Panc1 (cell line): Measurements from ENCODE around the gene ARMC8. TPM values are rescaled to one million over a fixed set of nuclear protein-coding genes. Genes with fewer than 3 reads are reported as not detected.

Experiments
- ATAC-seq: fragments of 200-7000 bp; cut with Tn5 transposase; 2 replicates; pipeline ENCODE4 v1.9.1; 2020; ENCODE audit warnings: mild to moderate bottlenecking, moderate library complexity
- BruUV-seq: library from RNA; stranded (reverse); fragments of 400-500 nt; replicated peaks from 2 replicates; lab custom pipeline; 2021; lab: Mats Ljungman, UMichigan
- CTCF ChIA-PET: fragments of 300-600 bp; sonication (Branson Sonifier 250); formaldehyde crosslinking; loops from one replicate; lab custom pipeline; 2022; ENCODE audit warnings: antibody characterized with exemption; lab: Charles Lee
- POLR2A ChIA-PET: fragments of 300-600 bp; sonication (Branson Sonifier 250); formaldehyde crosslinking; loops from one replicate; lab custom pipeline; 2022; ENCODE audit warnings: antibody characterized with exemption; lab: Charles Lee
- DNase-seq: peaks from one replicate; pipeline ENCODE4 v3.0.0-alpha.2; 2010; ENCODE audit warnings: low read depth, low spot score
- H3K27ac ChIP-seq: 2 replicates; pipeline ENCODE4 v1.5.1; 2011; ENCODE audit warnings: mild to moderate bottlenecking, low read length, inconsistent platforms
- H3K27me3 ChIP-seq: fragments of 200-500 bp; sonication (Bioruptor generic); 2 replicates; pipeline ENCODE4 v1.6.0; 2014; ENCODE audit warnings: low read length, inconsistent platforms; ENCODE audit not compliant: control insufficient read depth, insufficient read depth
- H3K36me3 ChIP-seq: fragments of 200-500 bp; sonication (Bioruptor generic); 2 replicates; pipeline ENCODE4 v1.5.1; 2014; ENCODE audit warnings: inconsistent platforms, mild to moderate bottlenecking, low read length, moderate library complexity; ENCODE audit not compliant: control insufficient read depth, insufficient read depth
- H3K4me1 ChIP-seq: 2 replicates; pipeline ENCODE4 v1.5.1; 2011; ENCODE audit warnings: inconsistent platforms, mild to moderate bottlenecking, low read length, moderate library complexity; ENCODE audit not compliant: control insufficient read depth, insufficient read depth
- H3K4me3 ChIP-seq, 2 experiments: 2 replicates each; pipeline ENCODE4 v1.5.1; 2011 to 2012; ENCODE audit warnings: low read depth in 2 of 2, low read length in 2 of 2, mild to moderate bottlenecking in 2 of 2, inconsistent platforms in 1 of 2, moderate library complexity in 1 of 2
- H3K9me3 ChIP-seq: fragments of 200-500 bp; sonication (Bioruptor generic); 2 replicates; pipeline ENCODE4 v1.5.1; 2014; ENCODE audit warnings: low read depth, mild to moderate bottlenecking, inconsistent platforms, low read length, moderate library complexity; ENCODE audit not compliant: control insufficient read depth, insufficient read depth
- CTCF ChIP-seq: fragments of 450-650 bp; IDR thresholded peaks from 2 replicates; pipeline ENCODE4 v1.5.1; 2017; ENCODE audit warnings: mild to moderate bottlenecking
- POLR2AphosphoS5 ChIP-seq: IDR thresholded peaks from 2 replicates; pipeline ENCODE4 v1.6.1; 2012; ENCODE audit warnings: mild to moderate bottlenecking, low read depth, low read length, moderate library complexity
- REST ChIP-seq, 2 experiments: IDR thresholded peaks; 2 replicates each; pipeline ENCODE4 v1.6.1; 2011 to 2012; ENCODE audit warnings: low read depth in 2 of 2, control low read depth in 1 of 2, low read length in 1 of 2, mild to moderate bottlenecking in 1 of 2, moderate library complexity in 1 of 2; ENCODE audit not compliant: insufficient read depth in 1 of 2
- SIN3A ChIP-seq: IDR thresholded peaks from 2 replicates; pipeline ENCODE4 v1.6.1; 2012; ENCODE audit warnings: low read depth, mild to moderate bottlenecking, low read length, moderate library complexity, borderline replicate concordance; ENCODE audit not compliant: insufficient read depth
- TCF7L2 ChIP-seq: IDR thresholded peaks from 2 replicates; pipeline ENCODE4 v1.6.1; 2011; ENCODE audit warnings: mild to moderate bottlenecking, low read depth, low read length, inconsistent platforms
- in situ Hi-C: cut with HindIII; loops from 2 replicates; pipeline ENCODE4 v1.10.0; 2016; ENCODE audit warnings: low sequenced_read_pairs, low pct_unique_long_range_greater_than_20kb
- intact Hi-C: fragments of 100-400 bp; cut with micrococcal nuclease; formaldehyde crosslinking; loops from one replicate; pipeline ENCODE4 v1.10.0; 2022; ENCODE audit not compliant: unreplicated experiment
- total RNA-seq: library from RNA; stranded (reverse); gene quantifications from one replicate; pipeline ENCODE4 v1.2.1, GENCODE V29; 2021; ENCODE audit not compliant: unreplicated experiment

ARMC8 gene
- total RNA-seq, 1 experiment from 2014 or later, result 56.0 TPM

- TF ChIP-seq CTCF, result no peak
- TF ChIP-seq POLR2AphosphoS5, result no peak
- no peak for TF ChIP-seq REST (IDR thresholded peaks at IDR 0.05; ENCODE audit: insufficient read depth in 1 of 2, low read depth in 2 of 2, low read length in 1 of 2)
- TF ChIP-seq TCF7L2, result no peak
- TF ChIP-seq SIN3A, result no peak
These were observed 121.7 kb downstream of the ARMC8 start for GRCh38 chr3:138308783-138309182.

GRCh38 chr3:138310494-138310893 is 123.4 kb downstream of the ARMC8 start:
- DNase-seq (no peak), ATAC-seq (no peak)
- POLR2A ChIA-PET, result no interaction called here
- Histone ChIP-seq H3K4me3 (no peak overlapping the region), H3K27me3 (peaks cover 16% of the 10 kb centered on the region), H3K36me3 (no peaks in the 10 kb centered on the region), H3K9me3 (peaks cover 11% of the 10 kb centered on the region; the same call in 1 of the 2 replicates), H3K4me1 (no peaks in the 10 kb centered on the region), H3K27ac (no peak overlapping the region)
- TF ChIP-seq CTCF (no peak), REST (IDR thresholded peaks at IDR 0.05; ENCODE audit: insufficient read depth in 1 of 2, low read depth in 2 of 2, low read length in 1 of 2) (no peak)
- intact Hi-C loops, result no loop called here
- BruUV-seq, result no TSS peak
- CTCF ChIA-PET, result no interaction called here
- in situ Hi-C loops, result no loop called here

More at GRCh38 chr3:138308783-138309182, 121.7 kb downstream of the ARMC8 start:
- CTCF ChIA-PET, result interaction anchor here (0.7 kb wide), 1 partner anchor 236 kb away, joined by 4 read pairs; no protein-coding TSS in a partner anchor
- Histone ChIP-seq H3K36me3 (no peaks in the 10 kb centered on the region), H3K9me3 (peaks cover 11% of the 10 kb centered on the region; the same call in 1 of the 2 replicates), H3K27ac (no peak overlapping the region), H3K4me3 (no peak overlapping the region), H3K27me3 (peaks cover 14% of the 10 kb centered on the region), H3K4me1 (no peaks in the 10 kb centered on the region)
- POLR2A ChIA-PET, result no interaction called here
- DNase-seq (no peak), ATAC-seq (no peak)
- in situ Hi-C loops (no loop called here), intact Hi-C loops (no loop called here)
- no TSS peak for BruUV-seq
